A549 (cell line): Measurements from ENCODE around the gene PML. TPM values are rescaled to one million over a fixed set of nuclear protein-coding genes. Genes with fewer than 3 reads are reported as not detected.
"Not testable (repeated sequence)": the region's sequence is repeated elsewhere in the genome, so short reads cannot be mapped to it uniquely, and the experiment has no call there.

Experiments used
- ATAC-seq, 2 experiments: fragments of 200-7000 bp in 1 of 2; fragments of >200 bp in 1 of 2; cut with Nextera tagmentation in 1 of 2; cut with Tn5 transposase in 1 of 2; 3 replicates each; pipeline versions ENCODE4 v1.8.0 to v1.9.1; 2018 to 2020; ENCODE audit warnings: mild to moderate bottlenecking in 1 of 2, moderate library complexity in 1 of 2
- CTCF ChIA-PET: fragments of 300-600 bp; sonication (Branson Sonifier 250); formaldehyde crosslinking; extraction: SDS; loops from one replicate; lab custom pipeline; 2021; ENCODE audit warnings: antibody characterized with exemption, inconsistent platforms; lab: Yijun Ruan, JAX
- POLR2A ChIA-PET: fragments of 350-600 bp; formaldehyde crosslinking; extraction: SDS; loops from one replicate; lab custom pipeline; 2021; ENCODE audit warnings: antibody characterized with exemption, inconsistent platforms; lab: Yijun Ruan, JAX
- DNase-seq, 2 experiments: peaks; one replicate each; pipeline versions ENCODE4 v3.0.0 to v3.0.0-alpha.2; 2011 to 2016; ENCODE audit warnings: low read depth in 1 of 2, low spot score in 1 of 2
- FAIRE-seq: peaks from 2 replicates; lab custom pipeline; 2011; peaks lifted over from hg19 to GRCh38; lab: Jason Lieb, UNC
- H3K27ac ChIP-seq, 2 experiments: fragments of >200 bp; sonication (Bioruptor Twin); formaldehyde crosslinking; 3 replicates each; pipeline ENCODE4 v1.5.1; 2016 to 2017
- H3K4me1 ChIP-seq: fragments of >200 bp; sonication (Bioruptor Twin); formaldehyde crosslinking; 3 replicates; pipeline ENCODE4 v1.6.1; 2016
- H3K4me2 ChIP-seq: fragments of >200 bp; sonication (Bioruptor Twin); formaldehyde crosslinking; 3 replicates; pipeline ENCODE4 v1.6.1; 2016
- H3K4me3 ChIP-seq: fragments of >200 bp; sonication (Bioruptor Twin); formaldehyde crosslinking; 3 replicates; pipeline ENCODE4 v1.5.1; 2016
- H3K9me3 ChIP-seq: fragments of >200 bp; sonication (Bioruptor Twin); formaldehyde crosslinking; 3 replicates; pipeline ENCODE4 v1.6.1; 2016
- BHLHE40 ChIP-seq: IDR thresholded peaks from 2 replicates; pipeline ENCODE4 v1.6.1; 2012; ENCODE audit warnings: low read depth, low read length, inconsistent platforms
- CBX2 ChIP-seq: fragments of 200-600 bp; sonication (generic); IDR thresholded peaks from 2 replicates; pipeline ENCODE4 v1.6.1; 2016; ENCODE audit warnings: low read depth, mild to moderate bottlenecking, borderline replicate concordance
- FOSL2 ChIP-seq, 2 experiments: fragments of 450-650 bp in 1 of 2; fragments of >200 bp in 1 of 2; sonication (Bioruptor Twin) in 1 of 2; formaldehyde crosslinking; IDR thresholded peaks; 2 replicates each; pipeline versions ENCODE4 v1.5.0 to v1.6.1; 2016 to 2020; ENCODE audit warnings: mild to moderate bottlenecking in 1 of 2, moderate library complexity in 1 of 2
- FOXS1 ChIP-seq: fragments of 250-450 bp; sonication (Bioruptor Pico); IDR thresholded peaks from 2 replicates; pipeline ENCODE4 v1.5.0; 2020; ENCODE audit warnings: mild to moderate bottlenecking, moderate library complexity
- MAX ChIP-seq: IDR thresholded peaks from 2 replicates; pipeline ENCODE4 v1.6.1; 2012
- MAZ ChIP-seq: fragments of 150-350 bp; IDR thresholded peaks from 2 replicates; pipeline ENCODE4 v1.6.1; 2014; ENCODE audit warnings: antibody characterized with exemption, low read depth, low read length, borderline replicate concordance
- MYC ChIP-seq: IDR thresholded peaks from 2 replicates; pipeline ENCODE4 v1.6.1; 2012; ENCODE audit warnings: mild to moderate bottlenecking, inconsistent platforms, low read length, improper control_type of control experiment, borderline replicate concordance
- PBX3 ChIP-seq: IDR thresholded peaks from 2 replicates; pipeline ENCODE4 v1.6.1; 2012
- RAD21 ChIP-seq, 2 experiments: fragments of >200 bp in 1 of 2; sonication (Bioruptor Twin) in 1 of 2; formaldehyde crosslinking in 1 of 2; IDR thresholded peaks in 1 of 2; conservative IDR thresholded peaks in 1 of 2; 2 replicates in 1 of 2; 3 replicates in 1 of 2; pipeline ENCODE4 v1.6.1; 2012 to 2018; ENCODE audit warnings: inconsistent platforms in 1 of 2
- RCOR1 ChIP-seq: fragments of 150-350 bp; IDR thresholded peaks from 2 replicates; pipeline ENCODE4 v1.6.1; 2014; ENCODE audit warnings: antibody characterized with exemption, low read length, low read depth
- SMC3 ChIP-seq: fragments of >200 bp; sonication (Bioruptor Twin); formaldehyde crosslinking; IDR thresholded peaks from 3 replicates; pipeline ENCODE4 v1.6.1; 2018; ENCODE audit warnings: inconsistent platforms
- TP53 ChIP-seq: fragments of 250-450 bp; sonication (Bioruptor Pico); IDR thresholded peaks from 2 replicates; pipeline ENCODE4 v1.5.0; 2021; ENCODE audit warnings: mild to moderate bottlenecking, moderate library complexity
- USF2 ChIP-seq: fragments of 450-650 bp; IDR thresholded peaks from 2 replicates; pipeline ENCODE4 v1.6.1; 2014; ENCODE audit warnings: antibody characterized with exemption
- WGBS: methylation state at CpG from one replicate; pipeline ENCODE4 v1.1.6; 2017; ENCODE audit errors: missing lambda C conversion rate; 5-methylcytosine and 5-hydroxymethylcytosine counted together
- polyA plus RNA-seq, 4 experiments: library from polyadenylated mRNA; depleted of rRNA in 3 of 4; stranded (reverse); fragments of >200 nt; fragmentation: RNase III in 1 of 4; extraction: RNeasy Plus Mini Kit Qiagen cat#74134 plus additional on column Dnase treatment in 1 of 4; gene quantifications; 2 replicates in 3 of 4; 3 replicates in 1 of 4; pipeline ENCODE4 v1.2.3, GENCODE V29; 2011 to 2017

The PML gene
- polyA plus RNA-seq, 2 of the 4 experiments (the other 2 are of a cell fraction): 2.1 to 8.5 TPM

- TF ChIP-seq MYC: no peak
- ChIA-PET CTCF (interaction anchor here (3.6 kb wide), 1 partner anchor 16 kb away, joined by 18 read pairs; no protein-coding TSS in a partner anchor), POLR2A (interaction anchor here (0.8 kb wide), 1 partner anchor 30 kb away, joined by 3 read pairs; no protein-coding TSS in a partner anchor)
- H3K9me3 ChIP-seq: no peaks in the 10 kb centered on the region
- H3K4me2 ChIP-seq: no peak overlapping the region
- 70% methylated on average over 2 of the region's 2 CpGs for WGBS
- H3K4me3 ChIP-seq: no peak overlapping the region
- no peak for DNase-seq
- FAIRE-seq: no peak
- peaks cover 12% of the 10 kb centered on the region for H3K4me1 ChIP-seq
- ATAC-seq: no peak
- no peak overlapping the region for H3K27ac ChIP-seq
These were observed 36.7 kb upstream of the PML start for GRCh38 chr15:73957785-73958184.

GRCh38 chr15:73959012-73959581, 35.4 kb upstream of the PML start:
- TF ChIP-seq USF2 (no peak), PBX3 (no peak), TP53 (CRISPR knock-in tag) (no peak), CBX2 (no peak), MAZ (no peak), MAX (no peak), FOSL2 (IDR thresholded peaks at IDR 0.05) (no peak), FOSL2 (CRISPR knock-in tag; IDR thresholded peaks at IDR 0.05) (no peak), RAD21 (conservative IDR thresholded peaks at IDR 0.05 in 1 of 2, IDR thresholded peaks at IDR 0.05 in 1 of 2) (no peak), BHLHE40 (no peak), SMC3 (no peak)
- H3K4me1 ChIP-seq: peaks cover 12% of the 10 kb centered on the region
- POLR2A ChIA-PET: no interaction called here
- H3K27ac ChIP-seq: no peak overlapping the region
- CTCF ChIA-PET: interaction anchor here (0.6 to 3.6 kb wide), 4 partner anchors 8 to 24 kb away, joined by 4 to 18 read pairs (median 4); no protein-coding TSS in a partner anchor
- H3K9me3 ChIP-seq: no peaks in the 10 kb centered on the region
- no peak overlapping the region for H3K4me2 ChIP-seq
- WGBS: 63% methylated on average over 8 of the region's 8 CpGs
- no peak for FAIRE-seq
- DNase-seq: no peak
- ATAC-seq: no peak
- H3K4me3 ChIP-seq: no peak overlapping the region

- CTCF ChIA-PET: interaction anchor here (0.6 to 2.3 kb wide), 4 partner anchors 9 to 13 kb away, joined by 4 to 10 read pairs (median 4); no protein-coding TSS in a partner anchor
- Histone ChIP-seq H3K9me3 (no peaks in the 10 kb centered on the region), H3K27ac (no peak overlapping the region), H3K4me2 (no peak overlapping the region), H3K4me1 (peaks cover 12% of the 10 kb centered on the region), H3K4me3 (no peak overlapping the region)
- FAIRE-seq (no peak), DNase-seq (no peak), ATAC-seq (no peak)
- TF ChIP-seq RCOR1 (no peak), FOXS1 (CRISPR knock-in tag) (no peak)
- WGBS: 78% methylated on average over 6 of the region's 6 CpGs
- POLR2A ChIA-PET: no interaction called here
These were observed 34.7 kb upstream of the PML start for GRCh38 chr15:73959801-73960200.

GRCh38 chr15:73960472-73961070, 33.9 kb upstream of the PML start:
- H3K9me3 ChIP-seq, ATAC-seq, DNase-seq, H3K4me3 ChIP-seq, H3K27ac ChIP-seq, FAIRE-seq, H3K4me2 ChIP-seq, POLR2A ChIA-PET: not testable (repeated sequence)
- WGBS: 90% methylated on average over 7 of the region's 7 CpGs
- H3K4me1 ChIP-seq: peaks cover 15% of the 10 kb centered on the region
- CTCF ChIA-PET: interaction anchor here (0.6 to 2.3 kb wide), 3 partner anchors 9 to 12 kb away, joined by 4 to 12 read pairs (median 10); no protein-coding TSS in a partner anchor
